ENCODE measurements around the gene CD28. TPM values are rescaled to one million over a fixed set of nuclear protein-coding genes. Genes with fewer than 3 reads are reported as not detected.

The CD28 gene
- 0.92 TPM for total RNA-seq
- long read RNA-seq, full-length matches to known transcripts, result 1 of 1 reads
- long read RNA-seq, partial matches to known transcripts, result 0 of 1 reads
- long read RNA-seq, other reads (novel, unspliced or antisense), result 0 of 1 reads

GRCh38 chr2:203706403-203706802 is at the start of gene CD28:
CD28 (plus strand) TSS chr2:203706639; CDS start chr2:203706697, 58 bp downstream.
- DNase-seq (peak; percentile 45), ATAC-seq (peak; percentile 39)
- intact Hi-C loops (cut with micrococcal nuclease), result no loop called here

GRCh38 chr2:203659331-203660049 is 46.9 kb upstream of the CD28 start:
- DNase-seq, result no peak
- intact Hi-C loops (cut with micrococcal nuclease), result no loop called here
- ATAC-seq, result peak; percentile 46

DNA sequence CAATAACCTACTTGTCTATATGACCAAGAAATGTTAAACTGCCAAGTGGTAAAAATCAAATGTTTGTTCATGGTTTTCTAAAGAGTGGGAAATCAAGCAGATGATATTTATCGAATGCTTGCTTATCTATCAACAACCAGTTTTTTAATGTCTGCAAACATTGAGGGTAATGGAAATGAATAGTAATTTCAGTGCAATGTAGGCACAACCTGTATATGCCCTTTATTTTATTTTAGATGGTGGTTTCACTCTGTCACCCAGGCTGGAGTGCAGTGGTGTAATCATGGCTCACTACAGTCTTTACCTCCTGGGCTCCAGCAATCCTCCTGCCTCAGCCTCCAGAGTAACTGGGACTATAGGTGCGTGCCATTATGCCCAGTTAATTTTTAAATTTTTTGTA is 46.0 kb upstream of the CD28 start:
- DNase-seq, result no peak
- intact Hi-C loops (cut with micrococcal nuclease), result no loop called here
- ATAC-seq, result no peak

GRCh38 chr2:203661279-203661908 is 45.0 kb upstream of the CD28 start:
- DNase-seq, result no peak
- intact Hi-C loops (cut with micrococcal nuclease), result no loop called here
- no peak for ATAC-seq

DNA sequence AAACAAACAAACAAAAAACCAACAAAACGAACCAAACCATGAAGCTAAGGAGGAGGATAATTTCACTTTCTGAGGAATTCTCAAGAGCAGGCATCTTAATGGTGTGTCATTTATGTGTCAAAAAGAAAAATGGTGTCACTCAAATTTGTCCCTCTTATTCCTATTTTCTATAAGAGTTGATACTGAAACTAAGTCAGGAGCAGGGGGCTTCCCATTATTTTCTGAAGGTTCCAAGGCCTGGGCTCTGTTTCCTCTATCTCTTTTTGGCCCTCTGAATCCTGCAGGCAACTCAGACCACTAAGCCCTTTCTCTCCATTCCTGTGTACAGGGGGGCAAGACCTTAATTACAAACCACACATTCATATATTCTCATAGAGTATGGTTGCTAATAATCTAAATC is 44.0 kb upstream of the CD28 start:
- intact Hi-C loops (cut with micrococcal nuclease), result no loop called here
- ATAC-seq (no peak), DNase-seq (no peak)

- no peak for ATAC-seq
- intact Hi-C loops (cut with micrococcal nuclease), result no loop called here
- DNase-seq, result no peak
Measured at GRCh38 chr2:203662951-203663350, 43.5 kb upstream of the CD28 start.

DNA sequence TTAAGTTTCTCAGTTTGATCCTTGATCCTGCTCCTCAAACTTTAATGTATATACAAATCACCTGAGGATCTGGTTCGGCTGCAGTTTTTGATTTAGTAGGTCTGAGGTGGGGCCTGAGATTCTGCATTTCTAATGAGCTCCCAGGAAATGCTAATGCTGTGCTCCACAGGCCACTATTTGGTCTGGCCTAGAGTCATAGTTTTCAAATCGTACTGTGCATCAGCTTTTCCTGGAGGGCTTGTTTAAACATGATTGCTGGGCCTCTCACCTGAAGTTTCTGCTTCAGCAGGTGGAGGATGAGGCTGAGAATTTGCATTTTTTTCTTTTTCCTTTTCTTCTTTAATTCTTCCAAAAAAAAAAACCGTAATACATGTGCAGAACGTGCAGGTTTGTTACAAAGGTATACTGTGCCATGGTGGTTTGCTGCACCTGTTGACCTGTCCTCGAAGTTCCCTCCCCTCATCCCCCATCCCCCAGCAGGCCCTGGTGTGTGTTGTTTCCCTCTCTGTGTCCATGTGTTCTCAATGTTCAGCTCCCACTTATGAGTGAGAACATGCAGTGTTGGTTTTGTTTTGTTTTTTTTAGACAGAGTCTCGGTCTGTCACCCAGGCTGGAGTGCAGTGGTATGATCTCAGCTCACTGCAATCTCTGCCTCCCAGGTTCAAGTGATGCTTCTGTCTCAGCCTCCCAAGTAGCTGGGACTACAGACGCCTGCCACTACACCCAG is 42.2 kb upstream of the CD28 start:
- intact Hi-C loops (cut with micrococcal nuclease), result no loop called here
- no peak for DNase-seq
- no peak for ATAC-seq

DNA sequence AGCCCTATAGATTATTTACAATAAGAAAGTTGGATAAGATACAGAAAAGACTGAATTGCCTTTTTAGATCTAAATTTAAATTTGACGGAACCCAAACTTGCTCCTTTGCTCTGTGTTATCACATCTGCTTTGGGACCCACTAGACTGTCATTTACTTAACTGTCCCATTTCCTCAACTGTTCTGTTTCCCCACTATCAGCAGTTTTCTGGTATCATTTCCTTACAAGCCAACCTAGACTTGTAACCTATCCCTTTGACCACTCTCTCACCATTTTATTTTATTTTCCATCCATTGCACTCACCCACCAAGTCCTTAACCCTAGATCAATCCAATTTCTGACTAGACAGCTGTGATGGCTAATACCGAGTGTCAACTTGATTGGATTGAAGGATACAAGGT is 38.6 kb upstream of the CD28 start:
- intact Hi-C loops (cut with micrococcal nuclease), result no loop called here
- DNase-seq (no peak), ATAC-seq (no peak)

DNA sequence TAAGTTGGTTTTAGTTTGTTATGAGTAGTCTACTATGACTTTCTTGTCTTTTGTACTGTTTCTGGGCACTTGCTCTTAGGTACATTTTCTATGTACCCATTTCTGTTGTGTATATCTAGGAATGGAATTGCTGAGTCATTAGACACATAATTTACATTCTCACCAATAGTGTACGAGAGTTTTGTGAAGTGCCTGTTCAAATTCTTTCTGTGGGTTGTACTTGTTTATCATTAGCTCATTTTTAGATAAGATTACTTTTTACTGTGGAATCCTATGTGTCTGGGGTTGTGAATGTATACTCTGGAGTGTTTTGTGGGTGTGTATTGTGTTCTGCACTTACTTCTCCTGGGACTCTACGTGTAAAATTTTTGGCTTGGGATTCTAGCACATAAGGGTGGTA is 36.6 kb upstream of the CD28 start:
- ATAC-seq (no peak), DNase-seq (no peak)
- intact Hi-C loops (cut with micrococcal nuclease), result no loop called here

DNA sequence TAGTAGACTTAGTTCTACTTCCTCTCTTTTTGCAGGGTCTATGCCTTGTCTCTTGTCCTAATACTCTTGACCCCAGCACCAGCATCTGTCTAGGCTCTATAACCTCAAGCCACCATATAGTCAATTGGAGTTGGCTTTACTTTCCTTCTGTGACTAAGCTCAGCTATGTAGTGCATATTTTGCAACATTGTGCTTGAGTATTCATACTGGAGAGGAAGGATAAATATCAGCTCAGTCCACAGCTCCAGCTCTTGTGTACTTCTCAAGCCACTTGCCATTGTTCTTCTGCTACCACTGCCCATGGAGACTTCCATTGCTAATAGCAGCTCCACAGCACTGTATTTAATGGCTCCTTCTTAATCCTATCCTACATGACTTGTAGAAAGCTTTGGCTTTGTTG is 35.5 kb upstream of the CD28 start:
- ATAC-seq, result no peak
- no peak for DNase-seq
- intact Hi-C loops (cut with micrococcal nuclease), result no loop called here

- intact Hi-C loops (cut with micrococcal nuclease), result no loop called here
- DNase-seq (no peak), ATAC-seq (no peak)
Measured at GRCh38 chr2:203671876-203672275, 34.6 kb upstream of the CD28 start.

DNA sequence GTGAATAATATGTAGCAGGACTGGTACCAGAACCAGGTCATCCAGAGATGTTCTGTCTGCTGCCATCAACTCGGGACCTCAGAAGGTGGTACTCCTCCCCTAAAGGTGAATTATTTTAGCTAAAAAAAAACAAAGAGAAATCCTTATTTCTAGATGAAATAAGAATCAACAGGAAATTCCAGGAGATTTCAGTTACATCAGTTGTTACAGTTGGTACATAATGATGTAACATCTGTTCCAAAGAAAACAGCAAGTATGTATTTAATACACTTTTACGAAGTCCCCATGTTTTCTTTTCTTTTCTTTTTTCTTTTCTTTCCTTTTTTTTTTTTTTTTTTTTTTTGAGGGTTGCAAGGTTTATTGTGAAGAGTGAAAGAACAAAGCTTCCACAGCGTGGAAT is 33.6 kb upstream of the CD28 start:
- DNase-seq (no peak), ATAC-seq (no peak)
- intact Hi-C loops (cut with micrococcal nuclease), result no loop called here

DNA sequence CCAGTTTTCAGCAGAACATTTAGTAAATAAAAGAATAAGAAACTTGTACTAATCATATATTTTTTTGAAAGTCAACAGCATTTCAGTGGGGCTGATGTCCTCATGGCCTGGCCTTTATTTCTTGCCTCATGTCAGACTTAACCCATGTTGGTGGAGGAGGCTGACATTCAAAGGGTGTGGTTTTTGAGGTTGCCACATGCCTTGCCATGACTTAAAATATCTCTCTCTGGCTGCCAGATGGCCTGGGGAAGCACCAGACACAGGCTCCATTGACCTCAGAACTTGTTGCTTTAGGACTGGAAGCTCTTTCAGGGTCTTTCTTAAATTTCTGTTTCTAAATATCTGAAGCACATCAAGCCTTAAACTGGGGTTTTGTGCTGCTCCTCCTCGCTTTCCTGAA is 32.5 kb upstream of the CD28 start:
- no peak for DNase-seq
- peak; percentile 63 for ATAC-seq
- intact Hi-C loops (cut with micrococcal nuclease), result no loop called here

DNA sequence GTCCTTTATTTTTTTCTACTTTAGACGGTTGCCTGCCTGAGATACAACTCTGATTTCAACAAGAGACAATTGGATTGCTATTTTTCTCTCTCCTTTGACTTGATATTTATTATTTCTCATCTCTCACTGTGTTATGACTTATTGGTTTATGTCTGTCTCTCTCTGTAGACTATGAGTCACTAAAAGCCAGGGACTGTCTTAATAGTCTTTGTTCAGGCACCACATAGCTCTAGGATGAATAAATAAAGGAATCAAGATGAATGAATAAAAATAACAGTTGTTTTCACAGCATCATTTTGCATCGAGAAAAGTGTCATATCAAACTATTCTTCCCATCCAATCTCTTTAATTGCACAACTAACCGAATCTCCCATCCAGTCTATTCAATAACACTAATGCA is 31.4 kb upstream of the CD28 start:
- no peak for ATAC-seq
- intact Hi-C loops (cut with micrococcal nuclease), result no loop called here
- DNase-seq, result no peak

DNA sequence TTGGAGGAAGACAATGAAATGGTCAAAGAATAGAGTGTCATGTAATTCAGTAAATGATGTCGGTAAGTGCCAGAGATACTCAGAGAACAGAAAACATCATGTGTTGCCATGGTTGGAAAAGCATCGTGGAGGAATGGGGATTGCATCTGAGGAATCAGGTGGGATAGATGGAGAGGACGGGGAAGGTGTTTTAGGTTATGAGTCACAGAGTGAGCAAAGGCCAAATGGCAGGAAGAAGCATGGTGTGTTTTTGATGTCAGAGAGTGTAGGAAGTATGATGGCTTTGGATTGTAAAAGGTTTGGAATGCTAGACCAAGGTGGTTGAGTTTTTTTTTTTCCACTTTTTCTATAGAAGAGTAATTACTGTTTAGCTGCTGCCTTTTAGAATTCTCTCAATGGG is 27.5 kb upstream of the CD28 start:
- ATAC-seq, result no peak
- DNase-seq, result no peak
- intact Hi-C loops (cut with micrococcal nuclease), result no loop called here

- DNase-seq (no peak), ATAC-seq (no peak)
- intact Hi-C loops (cut with micrococcal nuclease), result no loop called here
Measured at GRCh38 chr2:203679401-203679800, 27.0 kb upstream of the CD28 start.

DNA sequence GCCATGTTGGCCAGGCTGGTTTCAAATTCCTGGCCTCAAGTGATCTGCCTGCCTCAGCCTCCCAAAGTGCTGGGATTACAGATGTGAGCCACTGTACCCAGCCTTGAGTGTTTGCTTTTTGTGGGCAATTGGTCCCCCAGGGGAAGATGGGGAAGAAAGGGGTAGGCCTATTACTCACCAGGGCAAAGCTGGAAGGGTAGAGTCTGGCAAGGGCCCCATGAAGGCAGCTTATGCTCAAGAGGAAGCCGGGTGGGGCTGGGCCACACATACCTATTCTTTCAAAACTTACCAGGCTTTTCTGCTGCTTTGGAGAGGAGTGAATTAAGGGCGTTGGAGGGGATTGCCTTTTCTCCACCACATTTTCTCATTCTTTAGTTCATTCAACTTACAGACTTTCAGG is 24.5 kb upstream of the CD28 start:
- DNase-seq, result no peak
- ATAC-seq, result no peak
- intact Hi-C loops (cut with micrococcal nuclease), result no loop called here

- ATAC-seq (peak; percentile 67), DNase-seq (no peak)
- intact Hi-C loops (cut with micrococcal nuclease), result no loop called here
Measured at GRCh38 chr2:203682688-203683130, 23.7 kb upstream of the CD28 start.

DNA sequence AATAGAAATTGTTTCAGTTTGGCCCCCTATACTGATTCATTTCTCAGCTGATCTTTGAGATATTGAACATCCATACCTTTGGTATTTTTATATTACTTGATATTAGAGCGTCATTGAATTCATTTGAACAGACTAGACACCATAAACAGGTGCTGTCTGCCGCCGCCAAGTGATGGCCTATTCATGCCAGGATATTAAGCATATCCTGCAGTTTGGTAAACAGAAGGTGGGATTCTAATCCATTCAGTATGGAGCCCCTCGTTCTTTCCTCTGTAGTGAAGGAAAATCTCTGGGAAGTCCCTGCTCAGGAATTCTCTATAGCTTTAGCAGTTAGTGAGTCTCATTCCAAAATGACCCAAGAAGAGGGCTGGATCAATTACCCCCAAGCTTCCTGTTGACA is 23.0 kb upstream of the CD28 start:
- DNase-seq, result no peak
- intact Hi-C loops (cut with micrococcal nuclease), result no loop called here
- no peak for ATAC-seq

DNA sequence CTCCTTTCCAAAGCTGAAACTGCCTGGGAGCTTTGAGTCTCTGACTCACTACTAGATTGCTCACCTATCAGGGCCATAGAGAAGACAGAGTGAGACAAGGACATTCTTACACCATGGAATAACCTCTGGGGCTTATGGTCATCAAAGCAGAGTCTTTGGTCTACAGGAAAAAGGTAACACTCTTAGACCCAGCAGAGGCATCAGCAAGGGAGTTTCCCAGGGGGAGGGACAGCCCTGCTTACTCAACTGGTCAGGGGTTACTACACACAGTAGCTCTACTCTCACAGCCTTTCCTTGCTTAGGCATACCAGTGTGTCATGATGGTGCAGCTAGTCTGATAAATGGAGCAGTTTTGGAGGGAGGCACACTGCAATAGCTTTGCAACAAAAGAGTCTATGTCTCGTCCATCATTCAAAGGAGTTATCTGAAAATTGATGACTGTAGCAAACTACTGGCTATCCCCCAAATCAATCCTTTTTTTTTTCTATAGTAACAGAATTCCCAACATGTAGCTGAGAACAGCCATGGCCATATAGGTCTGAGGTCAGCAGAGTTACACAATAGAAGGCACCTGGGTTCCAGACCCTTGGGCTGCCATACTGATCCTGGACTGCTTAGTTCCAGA is 22.4 kb upstream of the CD28 start:
- no peak for DNase-seq
- intact Hi-C loops (cut with micrococcal nuclease), result no loop called here
- ATAC-seq, result no peak
